Activated T-cell treated with anti-CD3 and anti-CD28 coated beads, Interleukin-2, amount 50 U/mL, for 4 hours (primary cell): ENCODE results near the gene GARIN5B. TPM values are rescaled to one million over a fixed set of nuclear protein-coding genes. Genes with fewer than 3 reads are reported as not detected.
"Not testable (repeated sequence)": the region's sequence is repeated elsewhere in the genome, so short reads cannot be mapped to it uniquely, and the experiment has no call there.

Experiments used
- ATAC-seq, 2 donors: fragments of 200-7000 bp; cut with Tn5 transposase; one replicate each; pipeline ENCODE4 v1.10.0; 2021
- DNase-seq: peaks from one replicate; pipeline ENCODE4 v3.0.0-alpha.2; 2020
- H3K27me3 Mint-ChIP-seq: one replicate; pipeline ENCODE4 v1.8.0; 2021; ENCODE audit warnings: low read depth, mixed read lengths
- H3K36me3 Mint-ChIP-seq: one replicate; pipeline ENCODE4 v1.8.0; 2022; ENCODE audit warnings: mixed read lengths; ENCODE audit not compliant: insufficient read depth
- H3K4me1 Mint-ChIP-seq: one replicate; pipeline ENCODE4 v1.8.0; 2021; ENCODE audit warnings: low read depth, mixed read lengths
- H3K4me3 Mint-ChIP-seq: one replicate; pipeline ENCODE4 v1.8.0; 2021; ENCODE audit warnings: mild to moderate bottlenecking, moderate library complexity, mixed read lengths
- H3K9me3 Mint-ChIP-seq: one replicate; pipeline ENCODE4 v1.8.0; 2021; ENCODE audit warnings: mixed read lengths
- total RNA-seq, 3 donors: library from RNA; stranded (reverse); gene quantifications; one replicate each; pipeline ENCODE4 v1.2.1, GENCODE V29; 2021

GARIN5B gene
- total RNA-seq, 3 donors from 2014 or later: not detected

DNA sequence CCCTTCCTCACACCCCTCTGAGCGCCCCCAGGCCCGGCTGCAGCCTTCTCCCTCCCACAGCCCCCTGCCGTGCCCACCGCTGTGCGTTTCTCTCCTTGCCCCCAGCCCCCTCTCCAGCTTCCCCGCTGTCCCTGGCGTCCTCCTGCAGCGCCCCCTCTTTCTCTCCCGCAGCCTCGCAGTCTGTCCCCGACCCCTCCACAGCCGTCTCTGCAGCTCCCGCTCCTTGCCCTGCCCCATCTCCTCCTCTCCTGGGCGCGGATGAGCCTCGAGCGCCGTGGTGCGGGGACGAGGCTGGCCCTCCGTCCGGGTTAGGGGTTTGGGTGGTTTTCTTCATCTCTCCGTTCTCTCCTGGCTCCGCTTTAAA, 22.3 kb downstream of the GARIN5B start:
- peak overlapping the region; percentile 80 for H3K4me3 Mint-ChIP-seq
- H3K36me3 Mint-ChIP-seq: peaks cover 6% of the 10 kb centered on the region

DNA sequence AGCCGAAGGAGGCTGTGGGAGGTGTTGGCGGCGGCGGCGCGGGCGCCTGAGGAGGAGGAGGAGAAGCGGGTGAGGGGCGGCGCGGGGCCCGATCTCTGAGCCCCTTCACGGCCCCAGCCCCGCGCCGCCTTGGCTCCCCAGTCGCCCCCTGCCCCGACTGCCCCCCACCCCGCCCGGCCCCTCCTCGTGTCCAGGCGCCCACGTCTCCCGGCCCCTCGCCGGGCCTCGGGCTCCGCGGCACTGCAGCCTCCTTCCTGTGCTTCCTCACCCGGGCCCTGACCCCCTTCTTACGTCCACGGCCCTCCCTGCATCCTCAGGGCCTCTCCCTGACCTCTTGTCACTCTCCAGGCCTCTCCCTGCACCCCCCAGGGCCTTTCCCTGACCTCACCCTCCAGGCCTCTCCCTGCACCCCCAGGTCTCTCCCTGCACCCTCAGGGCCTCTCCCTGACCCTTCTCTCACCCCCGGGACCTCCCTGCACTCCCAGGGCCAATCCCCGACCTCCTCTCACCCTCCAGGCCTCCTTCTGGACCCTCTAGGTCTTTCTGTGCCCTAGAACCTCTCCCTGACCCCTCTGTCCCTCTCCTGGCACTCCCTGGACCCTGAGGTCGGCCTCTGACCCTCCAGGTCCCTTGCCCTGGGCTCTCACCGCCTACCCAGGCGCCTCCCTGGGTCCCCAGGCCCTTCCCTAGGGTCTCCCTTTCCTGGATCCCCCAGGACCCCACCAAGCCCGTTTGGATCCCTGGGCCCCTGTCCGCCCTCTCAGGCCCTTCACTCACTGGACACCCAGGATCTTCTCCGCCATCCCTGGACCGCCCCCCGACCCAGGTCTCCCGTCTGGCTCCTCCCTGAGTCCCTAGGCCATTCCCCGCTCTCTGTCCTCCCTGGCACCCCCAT, 22.9 kb downstream of the GARIN5B start:
- Mint-ChIP-seq H3K4me1 (peaks cover 22% of the 10 kb centered on the region), H3K4me3 (peak overlapping the region; percentile 89), H3K36me3 (peaks cover 3% of the 10 kb centered on the region), H3K9me3 (no peaks in the 10 kb centered on the region), H3K27me3 (peaks cover under 1% of the 10 kb centered on the region)
- ATAC-seq: no peak
- no peak for DNase-seq

More for the DNA sequence above, 22.3 kb downstream of the GARIN5B start:
- ATAC-seq: no peak
- H3K9me3 Mint-ChIP-seq: no peaks in the 10 kb centered on the region
- no peak for DNase-seq
- no peaks in the 10 kb centered on the region for H3K27me3 Mint-ChIP-seq
- peaks cover 22% of the 10 kb centered on the region for H3K4me1 Mint-ChIP-seq

DNA sequence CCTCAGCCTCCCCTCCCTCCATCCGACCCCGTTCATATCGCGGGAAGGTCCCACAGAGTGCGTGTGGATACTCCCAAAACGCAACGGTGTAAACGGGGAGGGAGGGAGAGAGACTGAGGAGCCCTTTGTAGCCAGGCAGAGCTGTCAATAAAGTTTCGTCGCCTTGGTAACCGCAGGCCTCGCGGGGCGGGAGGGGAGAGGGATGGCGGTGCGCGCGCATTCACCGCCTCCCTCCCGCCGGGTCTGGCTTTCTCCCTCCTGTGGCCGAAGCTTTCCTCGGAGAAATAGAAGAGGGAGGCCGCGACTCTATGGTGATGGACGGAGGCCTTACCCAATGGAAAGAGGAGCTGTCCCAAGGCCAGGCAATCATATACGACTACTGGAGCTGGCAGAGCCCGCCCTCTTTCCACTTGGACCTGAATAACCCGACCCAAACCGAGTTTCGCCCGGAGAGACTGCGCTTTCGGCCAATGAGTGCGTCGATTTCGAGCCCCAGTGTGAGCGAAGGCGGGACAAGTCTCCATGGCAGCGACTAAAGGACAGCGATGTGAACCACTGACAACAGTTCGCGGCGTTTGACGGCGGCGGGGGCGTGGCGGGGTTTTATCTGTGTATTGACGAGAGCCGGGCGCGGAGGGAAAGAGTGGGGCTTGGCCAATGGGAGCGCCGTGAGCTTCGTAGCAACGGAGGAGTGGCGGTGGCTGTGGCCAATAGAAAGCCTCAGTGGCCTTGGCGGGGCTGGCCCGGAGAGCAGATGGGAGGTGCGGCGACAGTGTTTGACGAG, 23.8 kb downstream of the GARIN5B start, which contains the start of gene KMT5C:
KMT5C (plus strand) TSS at position 772 of the 784 bp plus-strand sequence. CDS start 2,061 bp downstream, outside the sequence.
- H3K4me3 Mint-ChIP-seq: peak within 1 kb of the TSS; percentile 89
- H3K9me3 Mint-ChIP-seq: no peaks in the 10 kb centered on the region
- DNase-seq (peak; percentile 100), ATAC-seq (peak; percentile 87)
- H3K4me1 Mint-ChIP-seq: peaks cover 22% of the 10 kb centered on the region
- peaks cover 2% of the 10 kb centered on the region for H3K27me3 Mint-ChIP-seq
- H3K36me3 Mint-ChIP-seq: no peaks in the 10 kb centered on the region

DNA sequence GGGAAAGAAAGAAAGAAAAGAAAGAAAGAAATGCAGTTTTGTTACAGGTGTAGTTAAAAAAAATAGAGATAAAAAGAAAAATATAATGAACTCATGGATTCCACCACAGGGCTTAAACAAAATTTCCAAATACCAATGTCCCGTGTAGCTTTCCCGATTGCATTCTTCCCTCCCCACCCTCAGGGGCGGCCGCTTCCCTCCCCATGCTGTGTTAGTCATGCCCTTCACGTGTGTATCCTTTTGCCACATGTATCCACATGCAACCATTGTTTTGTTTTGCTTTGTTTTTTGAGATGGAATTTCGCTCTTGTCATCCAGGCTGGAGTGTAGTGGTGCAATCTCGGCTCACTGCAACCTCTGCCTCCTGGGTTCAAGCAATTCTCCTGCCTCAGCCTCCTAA, 27.0 kb downstream of the GARIN5B start:
- Mint-ChIP-seq H3K36me3 (no peaks in the 10 kb centered on the region), H3K4me3 (no peak overlapping the region), H3K9me3 (no peaks in the 10 kb centered on the region), H3K4me1 (peaks cover 18% of the 10 kb centered on the region), H3K27me3 (peaks cover 12% of the 10 kb centered on the region)
- no peak for DNase-seq
- ATAC-seq: no peak

DNA sequence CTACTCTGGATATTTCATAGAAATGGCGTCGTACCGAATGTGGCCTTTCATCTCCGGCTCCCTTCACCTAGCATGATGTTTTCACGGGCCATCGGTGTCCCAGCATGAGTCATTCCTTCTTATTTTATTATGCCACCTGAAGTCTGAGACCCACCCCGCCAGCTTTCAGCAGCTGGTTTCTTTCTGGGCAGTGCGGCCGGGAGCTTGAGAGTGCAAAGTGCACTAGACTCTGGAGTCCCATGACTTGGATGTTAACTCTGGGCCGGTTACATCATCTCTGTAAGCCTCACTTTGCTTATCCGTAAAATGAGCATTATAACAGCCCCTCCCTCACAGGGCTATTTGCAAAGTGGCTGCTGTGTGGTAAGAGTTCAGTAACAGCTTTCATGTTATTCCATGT, 29.2 kb downstream of the GARIN5B start:
- H3K4me3 Mint-ChIP-seq: no peak overlapping the region
- DNase-seq (no peak), ATAC-seq (no peak)
- H3K4me1 Mint-ChIP-seq: peaks cover 5% of the 10 kb centered on the region
- H3K36me3 Mint-ChIP-seq: no peaks in the 10 kb centered on the region
- peaks cover 14% of the 10 kb centered on the region for H3K27me3 Mint-ChIP-seq
- H3K9me3 Mint-ChIP-seq: no peaks in the 10 kb centered on the region

DNA sequence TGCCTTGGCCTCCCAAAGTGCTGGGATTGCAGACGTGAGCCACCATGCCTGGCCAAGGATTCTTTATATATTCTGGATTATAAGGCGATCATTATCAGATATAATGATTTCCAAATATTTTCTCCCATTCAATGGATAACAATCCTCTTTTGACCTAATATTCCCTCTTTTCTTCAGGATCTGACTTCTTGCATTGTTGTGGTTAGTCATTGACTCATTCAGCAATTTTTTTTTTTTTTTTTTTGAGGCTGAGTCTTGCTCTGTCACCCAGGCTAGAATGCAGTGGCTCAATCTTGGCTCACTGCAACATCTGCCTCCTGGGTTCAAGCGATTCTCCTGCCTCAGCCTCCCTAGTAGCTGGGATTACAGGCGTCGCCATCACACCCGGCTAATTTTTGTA, 33.3 kb downstream of the GARIN5B start:
- not testable (repeated sequence) for DNase-seq, H3K36me3 Mint-ChIP-seq, H3K9me3 Mint-ChIP-seq, ATAC-seq, H3K4me1 Mint-ChIP-seq, H3K4me3 Mint-ChIP-seq
- peaks cover 13% of the 10 kb centered on the region for H3K27me3 Mint-ChIP-seq

DNA sequence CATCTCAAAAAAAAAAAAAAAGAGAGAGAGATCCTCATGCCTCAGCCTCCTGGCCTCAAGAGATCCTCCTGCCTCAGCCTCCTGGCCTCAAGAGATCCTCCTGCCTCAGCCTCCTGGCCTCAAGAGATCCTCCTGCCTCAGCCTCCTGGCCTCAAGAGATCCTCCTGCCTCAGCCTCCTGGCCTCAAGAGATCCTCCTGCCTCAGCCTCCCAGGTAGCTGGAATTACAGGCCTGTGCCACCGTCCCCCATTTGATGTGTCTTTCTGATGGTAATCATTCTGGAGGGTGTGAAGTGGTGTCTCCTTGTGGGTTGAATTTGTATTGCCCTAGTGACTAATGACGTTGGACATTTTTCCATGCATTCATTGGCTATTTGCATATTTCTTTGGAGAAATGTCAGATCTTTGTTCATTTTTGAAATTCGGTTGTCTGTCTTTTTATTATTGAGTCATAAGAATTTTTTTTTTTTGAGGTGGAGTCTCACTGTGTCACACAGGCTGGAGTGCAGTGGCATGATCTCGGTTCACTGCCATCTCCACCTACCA, 34.2 kb downstream of the GARIN5B start:
- DNase-seq, H3K36me3 Mint-ChIP-seq, H3K4me1 Mint-ChIP-seq, H3K9me3 Mint-ChIP-seq, ATAC-seq, H3K4me3 Mint-ChIP-seq: not testable (repeated sequence)
- H3K27me3 Mint-ChIP-seq: peaks cover 10% of the 10 kb centered on the region

DNA sequence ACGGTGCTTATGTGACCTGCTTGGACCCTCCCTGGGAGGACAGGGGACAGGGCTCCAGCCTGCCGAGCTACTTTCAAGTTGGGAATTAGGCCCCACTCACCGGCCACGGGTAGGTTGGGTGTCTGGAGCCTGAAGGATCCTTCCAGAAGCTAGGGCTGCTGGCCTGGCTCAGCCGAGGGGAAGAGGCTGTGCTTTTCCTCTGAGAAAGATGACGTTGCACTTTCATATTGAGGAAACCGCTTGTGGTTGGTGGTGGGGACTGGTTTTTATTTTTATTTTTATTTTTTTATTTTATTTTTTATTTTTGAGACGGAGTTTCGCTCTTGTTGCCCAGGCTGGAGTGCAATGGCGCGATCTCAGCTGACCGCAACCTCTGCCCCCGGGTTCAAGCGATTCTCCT, 37.9 kb downstream of the GARIN5B start, which contains the start of gene TMEM150B:
TMEM150B (minus strand) TSS at position 170 of the 400 bp plus-strand sequence. CDS start 4,305 bp downstream, outside the sequence.
- Mint-ChIP-seq H3K9me3 (no peaks in the 10 kb centered on the region), H3K4me1 (no peaks in the 10 kb centered on the region), H3K36me3 (no peaks in the 10 kb centered on the region), H3K27me3 (peaks cover 11% of the 10 kb centered on the region), H3K4me3 (no peak within 1 kb of the TSS)
- DNase-seq (no peak), ATAC-seq (no peak)

DNA sequence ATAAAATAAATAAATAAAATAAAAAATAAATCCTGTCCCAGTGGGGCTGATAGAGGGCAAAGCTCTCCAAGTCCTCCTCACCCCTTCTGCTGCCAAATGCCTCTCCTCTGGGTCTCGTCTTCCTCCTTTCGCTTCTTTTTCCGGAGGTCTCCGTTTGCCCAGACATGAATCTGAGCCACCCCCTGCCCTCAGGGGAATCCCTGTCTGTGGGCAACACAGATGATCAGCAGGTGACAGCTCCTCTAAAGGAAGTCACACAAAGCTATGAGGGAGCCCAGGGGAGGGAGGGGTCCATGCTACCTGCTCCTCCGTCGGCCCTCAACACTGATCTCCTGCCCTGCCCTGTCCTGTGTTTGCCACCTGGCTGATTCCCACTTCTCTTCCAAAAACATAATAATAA, 38.4 kb downstream of the GARIN5B start:
- H3K4me1 Mint-ChIP-seq: no peaks in the 10 kb centered on the region
- H3K4me3 Mint-ChIP-seq: no peak overlapping the region

DNA sequence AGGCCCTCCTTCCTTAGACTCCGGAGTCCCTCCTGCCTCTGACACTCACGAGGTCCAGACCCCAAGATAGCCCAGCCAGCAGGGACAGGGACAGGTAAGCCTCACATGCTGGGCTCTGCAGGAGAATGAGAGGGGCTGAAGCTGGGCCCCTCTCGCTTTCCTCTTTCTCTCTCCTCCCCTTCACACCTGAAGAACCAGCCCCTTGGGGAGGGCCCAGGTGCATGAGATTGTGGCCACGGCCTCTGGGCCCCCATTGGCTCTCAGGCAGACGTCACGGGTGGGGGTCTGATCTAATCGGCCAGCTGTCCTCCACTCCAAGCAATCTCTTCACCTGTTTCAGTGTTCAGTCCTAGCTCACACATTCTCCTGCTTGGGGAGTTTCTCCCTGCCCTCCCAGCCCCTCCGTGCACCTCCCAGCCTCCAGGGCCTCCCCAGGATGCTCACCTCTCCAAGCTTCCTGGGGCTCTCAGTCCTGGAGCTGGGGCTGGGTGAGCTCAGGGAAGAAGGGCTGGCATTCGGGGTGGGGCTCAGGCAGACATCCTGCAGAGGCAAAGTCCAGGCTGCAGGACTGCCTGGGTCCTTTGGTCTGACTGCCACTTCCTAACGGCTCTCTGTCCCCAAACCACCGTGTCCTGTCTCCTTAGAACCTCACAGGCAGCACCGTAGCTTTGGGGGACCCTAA, 40.7 kb downstream of the GARIN5B start:
- ATAC-seq (no peak), DNase-seq (no peak)
- Mint-ChIP-seq H3K4me3 (no peak overlapping the region), H3K27me3 (peaks cover 9% of the 10 kb centered on the region), H3K36me3 (no peaks in the 10 kb centered on the region), H3K9me3 (no peaks in the 10 kb centered on the region), H3K4me1 (no peaks in the 10 kb centered on the region)

More for the DNA sequence above, 38.4 kb downstream of the GARIN5B start:
- H3K36me3 Mint-ChIP-seq: no peaks in the 10 kb centered on the region
- peaks cover 11% of the 10 kb centered on the region for H3K27me3 Mint-ChIP-seq
- ATAC-seq (no peak), DNase-seq (no peak)
- H3K9me3 Mint-ChIP-seq: no peaks in the 10 kb centered on the region

DNA sequence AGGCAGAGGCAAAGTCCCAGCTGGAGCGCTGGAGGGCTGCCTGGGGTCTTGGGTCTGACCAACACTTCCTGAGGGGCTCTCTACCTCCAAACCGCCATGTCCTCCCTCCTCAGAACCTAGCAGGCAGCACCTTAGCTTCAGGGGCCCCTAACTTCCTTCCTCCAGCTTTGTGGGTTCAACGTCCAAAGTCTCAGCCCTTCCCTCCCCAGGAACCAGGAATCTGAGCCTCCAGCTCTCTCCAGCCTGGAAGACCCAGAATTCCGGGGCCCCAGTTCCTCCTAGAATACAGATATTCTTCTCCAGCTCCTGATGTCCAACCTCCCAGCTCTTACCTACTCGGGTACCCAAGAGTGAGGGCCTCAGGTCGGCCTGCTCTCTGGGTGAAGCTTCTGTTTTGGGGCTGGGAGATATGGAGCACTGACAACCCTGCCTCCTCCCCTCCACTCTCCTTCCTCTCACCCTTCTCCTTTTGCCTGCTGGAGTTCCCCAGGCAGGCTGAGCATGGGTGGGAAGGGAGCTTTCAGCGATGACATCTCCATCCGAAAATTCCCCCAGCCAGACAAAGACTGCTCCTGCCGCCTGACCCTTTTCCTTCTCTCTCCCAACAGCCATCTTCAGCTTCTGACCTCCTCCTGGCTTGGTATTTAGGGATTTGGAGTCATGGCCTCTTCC, 41.5 kb downstream of the GARIN5B start:
- Mint-ChIP-seq H3K4me3 (no peak overlapping the region), H3K9me3 (no peaks in the 10 kb centered on the region), H3K4me1 (no peaks in the 10 kb centered on the region), H3K27me3 (peaks cover 9% of the 10 kb centered on the region), H3K36me3 (no peaks in the 10 kb centered on the region)
- ATAC-seq (no peak), DNase-seq (no peak)

DNA sequence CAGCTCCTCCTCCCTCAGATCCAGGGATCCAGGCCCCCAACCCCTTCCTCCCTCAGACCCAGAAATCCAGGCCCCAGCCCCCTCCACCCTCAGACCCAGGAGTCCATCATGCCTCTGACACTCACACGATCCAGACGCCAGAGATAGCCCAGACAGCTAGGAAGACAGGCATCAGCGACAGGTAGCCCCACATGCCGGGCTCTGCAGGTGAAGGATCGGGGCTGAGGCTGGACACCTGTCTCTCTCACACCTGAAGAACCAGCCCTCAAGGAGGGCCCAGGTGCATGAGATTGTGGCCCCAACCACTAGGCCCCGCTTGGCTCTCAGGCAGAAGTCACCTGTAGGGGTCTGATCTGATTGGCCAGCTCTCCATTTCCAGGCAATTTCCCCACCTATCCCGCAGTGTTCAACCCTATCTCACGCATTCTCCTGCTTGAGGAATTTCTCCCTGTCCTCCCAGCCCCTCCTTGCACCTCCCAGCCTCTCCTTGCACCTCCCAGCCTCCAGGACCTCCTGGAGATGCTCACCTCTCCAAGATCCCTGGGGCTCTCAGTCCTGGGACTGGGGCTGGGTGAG, 42.1 kb downstream of the GARIN5B start:
- ATAC-seq (no peak), DNase-seq (no peak)
- no peaks in the 10 kb centered on the region for H3K4me1 Mint-ChIP-seq
- H3K27me3 Mint-ChIP-seq: peaks cover 9% of the 10 kb centered on the region
- H3K9me3 Mint-ChIP-seq: no peaks in the 10 kb centered on the region
- H3K4me3 Mint-ChIP-seq: no peak overlapping the region
- H3K36me3 Mint-ChIP-seq: no peaks in the 10 kb centered on the region

DNA sequence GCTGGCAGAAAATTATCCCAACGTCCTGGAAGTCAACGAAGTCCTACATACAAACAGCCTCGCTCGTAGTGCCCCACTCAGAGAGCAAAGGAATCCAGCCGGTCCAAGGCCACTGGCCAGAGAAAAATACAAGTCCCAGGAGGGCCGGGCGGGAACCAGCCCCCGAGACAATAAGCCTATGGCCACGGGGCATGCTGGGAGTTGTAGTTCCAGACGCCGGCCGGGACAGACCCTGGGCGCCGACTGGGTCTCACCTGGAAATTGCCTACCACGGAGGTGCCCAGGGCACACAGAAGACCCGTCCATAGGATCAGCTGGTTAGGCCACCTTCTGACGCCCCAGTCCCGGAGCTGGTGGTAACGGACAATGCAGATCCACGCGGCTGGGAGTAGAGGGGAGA, 43.3 kb downstream of the GARIN5B start:
- Mint-ChIP-seq H3K4me3 (no peak overlapping the region), H3K4me1 (no peaks in the 10 kb centered on the region), H3K36me3 (no peaks in the 10 kb centered on the region), H3K9me3 (no peaks in the 10 kb centered on the region), H3K27me3 (peaks cover 9% of the 10 kb centered on the region)
- no peak for ATAC-seq
- DNase-seq: no peak
